GM23338 (cell line): Measurements from ENCODE around the gene SCYGR1. TPM values are rescaled to one million over a fixed set of nuclear protein-coding genes. Genes with fewer than 3 reads are reported as not detected.
A peak's percentile ranks its signal among the peaks of the same experiment; 100 is the strongest.

Experiments used
- ATAC-seq: fragments of 200-7000 bp; cut with Tn5 transposase; 3 replicates; pipeline ENCODE4 v1.9.1; 2020
- DNase-seq: peaks from one replicate; pipeline ENCODE4 v3.0.0-alpha.2; 2015; ENCODE audit warnings: low spot score
- H2AFZ ChIP-seq: fragments of 200-600 bp; sonication (generic); 2 replicates; pipeline ENCODE4 v1.8.0; 2016; ENCODE audit warnings: antibody characterized with exemption, mild to moderate bottlenecking, moderate library complexity
- H3F3A ChIP-seq: fragments of 200-600 bp; sonication (generic); replicated peaks from 2 replicates; pipeline ENCODE4 v1.8.0; 2017; ENCODE audit warnings: antibody characterized with exemption, mixed run types, low read depth
- H3K27ac ChIP-seq: fragments of 200-600 bp; sonication (generic); 2 replicates; pipeline ENCODE4 v1.6.1; 2016; ENCODE audit warnings: low read depth
- H3K27me3 ChIP-seq: fragments of 200-600 bp; sonication (generic); 2 replicates; pipeline ENCODE4 v1.8.0; 2016; ENCODE audit warnings: mild to moderate bottlenecking, mixed run types, moderate library complexity; ENCODE audit not compliant: insufficient read depth
- H3K36me3 ChIP-seq: fragments of 200-600 bp; sonication (generic); 2 replicates; pipeline ENCODE4 v1.8.0; 2016; ENCODE audit warnings: mild to moderate bottlenecking; ENCODE audit not compliant: insufficient read depth
- H3K4me1 ChIP-seq: fragments of 200-600 bp; sonication (generic); 2 replicates; pipeline ENCODE4 v1.8.0; 2016; ENCODE audit warnings: mild to moderate bottlenecking, moderate library complexity; ENCODE audit not compliant: insufficient read depth
- H3K4me2 ChIP-seq: fragments of 200-600 bp; sonication (generic); 2 replicates; pipeline ENCODE4 v1.7.1; 2017; ENCODE audit warnings: mixed run types
- H3K4me3 ChIP-seq: fragments of 200-600 bp; sonication (generic); 2 replicates; pipeline ENCODE4 v1.6.1; 2016; ENCODE audit warnings: mixed run types
- H3K79me2 ChIP-seq: fragments of 200-600 bp; sonication (generic); replicated peaks from 2 replicates; pipeline ENCODE4 v1.8.0; 2017; ENCODE audit warnings: mild to moderate bottlenecking; ENCODE audit not compliant: insufficient read depth
- H3K9me2 ChIP-seq: fragments of 200-600 bp; sonication (generic); 2 replicates; pipeline ENCODE4 v1.8.0; 2017; ENCODE audit not compliant: insufficient read depth
- H4K20me1 ChIP-seq: fragments of 200-600 bp; sonication (generic); replicated peaks from 2 replicates; pipeline ENCODE4 v1.8.0; 2017; ENCODE audit warnings: mild to moderate bottlenecking; ENCODE audit not compliant: insufficient read depth
- H3K27ac Mint-ChIP-seq: 2 replicates; pipeline ENCODE4 v1.8.0; 2020; ENCODE audit warnings: inconsistent platforms, mild to moderate bottlenecking, moderate library complexity, mixed read lengths
- H3K27me3 Mint-ChIP-seq: 3 replicates; pipeline ENCODE4 v1.8.0; 2022; ENCODE audit warnings: low read depth, mild to moderate bottlenecking, moderate library complexity, mixed read lengths, inconsistent platforms; ENCODE audit not compliant: insufficient read depth, poor library complexity
- H3K36me3 Mint-ChIP-seq: 3 replicates; pipeline ENCODE4 v1.8.0; 2021; ENCODE audit warnings: low read depth, mild to moderate bottlenecking, inconsistent platforms, moderate library complexity, mixed read lengths
- H3K4me1 Mint-ChIP-seq: 3 replicates; pipeline ENCODE4 v1.8.0; 2020; ENCODE audit warnings: mild to moderate bottlenecking, inconsistent platforms, mixed read lengths
- H3K4me3 Mint-ChIP-seq: 3 replicates; pipeline ENCODE4 v1.8.0; 2021; ENCODE audit warnings: moderate library complexity, mild to moderate bottlenecking, inconsistent platforms, mixed read lengths
- H3K9me3 Mint-ChIP-seq: 3 replicates; pipeline ENCODE4 v1.8.0; 2020; ENCODE audit warnings: moderate library complexity, mild to moderate bottlenecking, inconsistent platforms, mixed read lengths
- EZH2 ChIP-seq: fragments of 200-600 bp; sonication (generic); IDR thresholded peaks from one replicate; pipeline ENCODE4 v1.8.0; 2017; ENCODE audit warnings: antibody characterized with exemption, mild to moderate bottlenecking, low read depth; ENCODE audit not compliant: unreplicated experiment
- EZH2phosphoT487 ChIP-seq: fragments of 200-600 bp; sonication (generic); IDR thresholded peaks from one replicate; pipeline ENCODE4 v1.8.1; 2018; ENCODE audit warnings: antibody characterized with exemption; ENCODE audit not compliant: unreplicated experiment
- JUNB ChIP-seq: IDR thresholded peaks from one replicate; pipeline ENCODE4 v1.6.1; 2016; ENCODE audit warnings: antibody characterized with exemption; ENCODE audit not compliant: unreplicated experiment
- NANOG ChIP-seq: IDR thresholded peaks from 2 replicates; pipeline ENCODE4 v1.6.1; 2016; ENCODE audit warnings: antibody characterized with exemption, borderline replicate concordance
- POLR2AphosphoS5 ChIP-seq: IDR thresholded peaks from 2 replicates; pipeline ENCODE4 v1.6.1; 2016; ENCODE audit warnings: antibody characterized with exemption, low read depth
- STAT1 ChIP-seq: IDR thresholded peaks from one replicate; pipeline ENCODE4 v1.6.1; 2016; ENCODE audit warnings: antibody characterized with exemption; ENCODE audit not compliant: unreplicated experiment
- ZNF114 ChIP-seq: fragments of 250-450 bp; sonication (Bioruptor Pico); IDR thresholded peaks from 2 replicates; pipeline ENCODE4 v1.5.0; 2020; ENCODE audit warnings: mild to moderate bottlenecking, moderate library complexity
- ZNF331 ChIP-seq: fragments of 250-450 bp; sonication (Bioruptor Pico); IDR thresholded peaks from 2 replicates; pipeline ENCODE4 v1.5.0; 2020; ENCODE audit warnings: low read depth, mild to moderate bottlenecking, moderate library complexity
- polyA plus RNA-seq: library from polyadenylated mRNA; unstranded; fragments of >200 nt; fragmentation: Nextera tagmentation; extraction: Ambion mirVana; gene quantifications from 2 replicates; pipeline ENCODE4 v1.2.1, GENCODE V29; 2016
- total RNA-seq: library from RNA; depleted of rRNA; stranded (reverse); fragments of >200 nt; shearing (Covaris generic); gene quantifications from 2 replicates; pipeline ENCODE4 v1.2.3, GENCODE V29; 2014
- TF ChIP-seq, protein P1 (sequence below): fragments of 250-450 bp; sonication (Bioruptor Pico); IDR thresholded peaks from 2 replicates; pipeline ENCODE4 v1.5.0; 2020; ENCODE audit warnings: mild to moderate bottlenecking, moderate library complexity
- TF ChIP-seq, protein P2 (sequence below): IDR thresholded peaks from 2 replicates; pipeline ENCODE4 v1.6.1; 2016; ENCODE audit warnings: antibody characterized with exemption
- TF ChIP-seq, protein P3 (sequence below): IDR thresholded peaks from one replicate; pipeline ENCODE4 v1.6.1; 2018; ENCODE audit warnings: antibody characterized with exemption; ENCODE audit not compliant: unreplicated experiment

The SCYGR1 gene
- total and polyA plus RNA-seq, 2 experiments from 2014 or later = not detected

DNA sequence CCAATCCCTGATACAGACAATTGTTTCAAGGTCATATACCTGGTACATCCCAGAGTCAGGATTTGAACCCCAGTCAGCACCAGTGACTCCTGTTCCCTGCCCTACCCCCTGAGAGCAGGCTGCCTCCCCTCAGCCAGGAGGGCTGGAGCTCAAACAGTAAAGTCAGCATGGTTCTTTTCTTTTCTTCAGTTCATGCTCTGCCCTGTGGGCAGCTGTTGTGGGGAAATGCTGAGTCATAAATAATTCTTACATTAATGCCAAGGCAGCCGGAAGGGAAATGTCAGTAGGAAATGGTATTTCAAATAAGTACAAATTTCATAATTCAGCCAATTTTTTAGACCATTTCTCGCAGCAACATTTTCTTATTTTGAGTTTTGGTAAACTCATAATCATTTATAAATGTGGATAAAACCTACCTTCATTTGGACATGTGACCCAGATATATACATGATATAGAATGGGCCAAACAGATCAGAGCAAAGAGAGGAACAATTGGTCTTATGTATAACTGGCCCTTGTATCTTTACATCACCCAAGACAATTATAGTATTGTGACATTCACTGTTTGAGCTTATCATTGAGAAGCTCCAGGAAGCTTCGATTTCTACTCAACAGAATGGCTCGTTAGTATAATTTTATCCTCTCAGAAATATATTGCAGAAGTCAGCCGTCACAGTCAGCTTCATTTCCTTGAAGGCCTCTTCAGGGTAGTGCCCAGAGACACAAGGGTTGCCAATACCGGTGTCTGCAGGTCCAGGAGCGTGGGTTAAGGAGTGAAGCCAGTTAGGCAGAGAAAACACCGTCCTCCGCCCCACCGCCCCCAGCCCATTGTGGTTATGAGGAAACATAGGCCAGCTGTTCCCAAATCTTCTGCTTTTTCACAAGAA lies 28.0 kb upstream of the SCYGR1 start:
- TF ChIP-seq POLR2AphosphoS5 (no peak), ZNF114 (CRISPR knock-in tag) (no peak), STAT1 (no peak)
- Mint-ChIP-seq H3K9me3 (no peaks in the 10 kb centered on the region), H3K4me1 (peaks cover 5% of the 10 kb centered on the region), H3K36me3 (no peaks in the 10 kb centered on the region), H3K27ac (no peak overlapping the region), H3K27me3 (no peaks in the 10 kb centered on the region), H3K4me3 (no peak overlapping the region)
- no peak for DNase-seq
- peak; percentile 53 for ATAC-seq
- H4K20me1 ChIP-seq = no peaks in the 10 kb centered on the region
- H3K36me3 ChIP-seq = no peaks in the 10 kb centered on the region
- no peaks in the 10 kb centered on the region for H3K4me1 ChIP-seq
- no peak overlapping the region for H2AFZ ChIP-seq
- H3K79me2 ChIP-seq = no peaks in the 10 kb centered on the region
- no peaks in the 10 kb centered on the region for H3F3A ChIP-seq
- H3K27me3 ChIP-seq = no peaks in the 10 kb centered on the region
- no peak overlapping the region for H3K27ac ChIP-seq
- H3K4me2 ChIP-seq = no peak overlapping the region
- H3K4me3 ChIP-seq = no peak overlapping the region
- no peaks in the 10 kb centered on the region for H3K9me2 ChIP-seq

DNA sequence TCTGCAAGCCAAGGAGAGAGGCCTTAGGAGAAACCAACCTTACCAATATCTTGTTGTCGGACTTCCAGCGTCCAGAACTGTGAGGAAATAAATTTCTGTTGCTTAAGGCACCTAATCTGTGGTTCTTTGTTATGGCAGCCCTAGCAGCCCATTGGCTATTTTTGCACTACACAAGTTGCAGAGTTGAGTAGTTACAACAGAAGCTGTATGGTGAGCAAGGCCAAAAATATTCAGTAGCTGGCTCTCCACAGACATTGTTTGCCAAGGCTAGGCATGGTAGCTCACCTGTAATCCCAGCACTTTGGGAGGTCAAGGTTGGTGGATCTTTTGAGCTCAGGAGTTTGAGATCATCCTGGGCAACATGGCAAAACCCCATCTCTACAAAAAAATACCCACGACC lies 27.1 kb upstream of the SCYGR1 start:
- Mint-ChIP-seq H3K27ac (no peak overlapping the region), H3K36me3 (no peaks in the 10 kb centered on the region), H3K4me3 (no peak overlapping the region), H3K9me3 (no peaks in the 10 kb centered on the region), H3K4me1 (peaks cover 5% of the 10 kb centered on the region; the same call in 2 of the 3 replicates), H3K27me3 (no peaks in the 10 kb centered on the region)
- no peak for ATAC-seq
- 0 out of 2 replicates have a peak overlapping the region, but pooled peaks have one; percentile 5 for H2AFZ ChIP-seq
- H3K79me2 ChIP-seq = no peaks in the 10 kb centered on the region
- H3K4me1 ChIP-seq = no peaks in the 10 kb centered on the region
- no peak for DNase-seq
- H3K4me3 ChIP-seq = no peak overlapping the region
- H3K27me3 ChIP-seq = no peaks in the 10 kb centered on the region
- H3K27ac ChIP-seq = no peak overlapping the region
- H3K9me2 ChIP-seq = no peaks in the 10 kb centered on the region
- no peaks in the 10 kb centered on the region for H4K20me1 ChIP-seq
- H3K4me2 ChIP-seq = no peak overlapping the region
- H3F3A ChIP-seq = no peaks in the 10 kb centered on the region
- no peaks in the 10 kb centered on the region for H3K36me3 ChIP-seq
- TF ChIP-seq EZH2phosphoT487 = no peak
- TF ChIP-seq, protein P1, sequence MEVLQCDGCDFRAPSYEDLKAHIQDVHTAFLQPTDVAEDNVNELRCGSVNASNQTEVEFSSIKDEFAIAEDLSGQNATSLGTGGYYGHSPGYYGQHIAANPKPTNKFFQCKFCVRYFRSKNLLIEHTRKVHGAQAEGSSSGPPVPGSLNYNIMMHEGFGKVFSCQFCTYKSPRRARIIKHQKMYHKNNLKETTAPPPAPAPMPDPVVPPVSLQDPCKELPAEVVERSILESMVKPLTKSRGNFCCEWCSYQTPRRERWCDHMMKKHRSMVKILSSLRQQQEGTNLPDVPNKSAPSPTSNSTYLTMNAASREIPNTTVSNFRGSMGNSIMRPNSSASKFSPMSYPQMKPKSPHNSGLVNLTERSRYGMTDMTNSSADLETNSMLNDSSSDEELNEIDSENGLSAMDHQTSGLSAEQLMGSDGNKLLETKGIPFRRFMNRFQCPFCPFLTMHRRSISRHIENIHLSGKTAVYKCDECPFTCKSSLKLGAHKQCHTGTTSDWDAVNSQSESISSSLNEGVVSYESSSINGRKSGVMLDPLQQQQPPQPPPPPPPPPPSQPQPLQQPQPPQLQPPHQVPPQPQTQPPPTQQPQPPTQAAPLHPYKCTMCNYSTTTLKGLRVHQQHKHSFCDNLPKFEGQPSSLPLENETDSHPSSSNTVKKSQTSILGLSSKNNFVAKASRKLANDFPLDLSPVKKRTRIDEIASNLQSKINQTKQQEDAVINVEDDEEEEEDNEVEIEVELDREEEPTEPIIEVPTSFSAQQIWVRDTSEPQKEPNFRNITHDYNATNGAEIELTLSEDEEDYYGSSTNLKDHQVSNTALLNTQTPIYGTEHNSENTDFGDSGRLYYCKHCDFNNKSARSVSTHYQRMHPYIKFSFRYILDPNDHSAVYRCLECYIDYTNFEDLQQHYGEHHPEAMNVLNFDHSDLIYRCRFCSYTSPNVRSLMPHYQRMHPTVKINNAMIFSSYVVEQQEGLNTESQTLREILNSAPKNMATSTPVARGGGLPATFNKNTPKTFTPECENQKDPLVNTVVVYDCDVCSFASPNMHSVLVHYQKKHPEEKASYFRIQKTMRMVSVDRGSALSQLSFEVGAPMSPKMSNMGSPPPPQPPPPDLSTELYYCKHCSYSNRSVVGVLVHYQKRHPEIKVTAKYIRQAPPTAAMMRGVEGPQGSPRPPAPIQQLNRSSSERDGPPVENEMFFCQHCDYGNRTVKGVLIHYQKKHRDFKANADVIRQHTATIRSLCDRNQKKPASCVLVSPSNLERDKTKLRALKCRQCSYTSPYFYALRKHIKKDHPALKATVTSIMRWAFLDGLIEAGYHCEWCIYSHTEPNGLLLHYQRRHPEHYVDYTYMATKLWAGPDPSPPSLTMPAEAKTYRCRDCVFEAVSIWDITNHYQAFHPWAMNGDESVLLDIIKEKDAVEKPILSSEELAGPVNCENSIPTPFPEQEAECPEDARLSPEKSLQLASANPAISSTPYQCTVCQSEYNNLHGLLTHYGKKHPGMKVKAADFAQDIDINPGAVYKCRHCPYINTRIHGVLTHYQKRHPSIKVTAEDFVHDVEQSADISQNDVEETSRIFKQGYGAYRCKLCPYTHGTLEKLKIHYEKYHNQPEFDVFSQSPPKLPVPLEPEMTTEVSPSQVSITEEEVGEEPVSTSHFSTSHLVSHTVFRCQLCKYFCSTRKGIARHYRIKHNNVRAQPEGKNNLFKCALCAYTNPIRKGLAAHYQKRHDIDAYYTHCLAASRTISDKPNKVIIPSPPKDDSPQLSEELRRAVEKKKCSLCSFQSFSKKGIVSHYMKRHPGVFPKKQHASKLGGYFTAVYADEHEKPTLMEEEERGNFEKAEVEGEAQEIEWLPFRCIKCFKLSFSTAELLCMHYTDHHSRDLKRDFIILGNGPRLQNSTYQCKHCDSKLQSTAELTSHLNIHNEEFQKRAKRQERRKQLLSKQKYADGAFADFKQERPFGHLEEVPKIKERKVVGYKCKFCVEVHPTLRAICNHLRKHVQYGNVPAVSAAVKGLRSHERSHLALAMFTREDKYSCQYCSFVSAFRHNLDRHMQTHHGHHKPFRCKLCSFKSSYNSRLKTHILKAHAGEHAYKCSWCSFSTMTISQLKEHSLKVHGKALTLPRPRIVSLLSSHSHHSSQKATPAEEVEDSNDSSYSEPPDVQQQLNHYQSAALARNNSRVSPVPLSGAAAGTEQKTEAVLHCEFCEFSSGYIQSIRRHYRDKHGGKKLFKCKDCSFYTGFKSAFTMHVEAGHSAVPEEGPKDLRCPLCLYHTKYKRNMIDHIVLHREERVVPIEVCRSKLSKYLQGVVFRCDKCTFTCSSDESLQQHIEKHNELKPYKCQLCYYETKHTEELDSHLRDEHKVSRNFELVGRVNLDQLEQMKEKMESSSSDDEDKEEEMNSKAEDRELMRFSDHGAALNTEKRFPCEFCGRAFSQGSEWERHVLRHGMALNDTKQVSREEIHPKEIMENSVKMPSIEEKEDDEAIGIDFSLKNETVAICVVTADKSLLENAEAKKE = no peak
- TF ChIP-seq, protein P2, sequence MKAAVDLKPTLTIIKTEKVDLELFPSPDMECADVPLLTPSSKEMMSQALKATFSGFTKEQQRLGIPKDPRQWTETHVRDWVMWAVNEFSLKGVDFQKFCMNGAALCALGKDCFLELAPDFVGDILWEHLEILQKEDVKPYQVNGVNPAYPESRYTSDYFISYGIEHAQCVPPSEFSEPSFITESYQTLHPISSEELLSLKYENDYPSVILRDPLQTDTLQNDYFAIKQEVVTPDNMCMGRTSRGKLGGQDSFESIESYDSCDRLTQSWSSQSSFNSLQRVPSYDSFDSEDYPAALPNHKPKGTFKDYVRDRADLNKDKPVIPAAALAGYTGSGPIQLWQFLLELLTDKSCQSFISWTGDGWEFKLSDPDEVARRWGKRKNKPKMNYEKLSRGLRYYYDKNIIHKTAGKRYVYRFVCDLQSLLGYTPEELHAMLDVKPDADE = no peak
- no peak for TF ChIP-seq ZNF114 (CRISPR knock-in tag)
- TF ChIP-seq, protein P3, sequence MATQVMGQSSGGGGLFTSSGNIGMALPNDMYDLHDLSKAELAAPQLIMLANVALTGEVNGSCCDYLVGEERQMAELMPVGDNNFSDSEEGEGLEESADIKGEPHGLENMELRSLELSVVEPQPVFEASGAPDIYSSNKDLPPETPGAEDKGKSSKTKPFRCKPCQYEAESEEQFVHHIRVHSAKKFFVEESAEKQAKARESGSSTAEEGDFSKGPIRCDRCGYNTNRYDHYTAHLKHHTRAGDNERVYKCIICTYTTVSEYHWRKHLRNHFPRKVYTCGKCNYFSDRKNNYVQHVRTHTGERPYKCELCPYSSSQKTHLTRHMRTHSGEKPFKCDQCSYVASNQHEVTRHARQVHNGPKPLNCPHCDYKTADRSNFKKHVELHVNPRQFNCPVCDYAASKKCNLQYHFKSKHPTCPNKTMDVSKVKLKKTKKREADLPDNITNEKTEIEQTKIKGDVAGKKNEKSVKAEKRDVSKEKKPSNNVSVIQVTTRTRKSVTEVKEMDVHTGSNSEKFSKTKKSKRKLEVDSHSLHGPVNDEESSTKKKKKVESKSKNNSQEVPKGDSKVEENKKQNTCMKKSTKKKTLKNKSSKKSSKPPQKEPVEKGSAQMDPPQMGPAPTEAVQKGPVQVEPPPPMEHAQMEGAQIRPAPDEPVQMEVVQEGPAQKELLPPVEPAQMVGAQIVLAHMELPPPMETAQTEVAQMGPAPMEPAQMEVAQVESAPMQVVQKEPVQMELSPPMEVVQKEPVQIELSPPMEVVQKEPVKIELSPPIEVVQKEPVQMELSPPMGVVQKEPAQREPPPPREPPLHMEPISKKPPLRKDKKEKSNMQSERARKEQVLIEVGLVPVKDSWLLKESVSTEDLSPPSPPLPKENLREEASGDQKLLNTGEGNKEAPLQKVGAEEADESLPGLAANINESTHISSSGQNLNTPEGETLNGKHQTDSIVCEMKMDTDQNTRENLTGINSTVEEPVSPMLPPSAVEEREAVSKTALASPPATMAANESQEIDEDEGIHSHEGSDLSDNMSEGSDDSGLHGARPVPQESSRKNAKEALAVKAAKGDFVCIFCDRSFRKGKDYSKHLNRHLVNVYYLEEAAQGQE = no peak
- TF ChIP-seq EZH2 = no peak
- no peak for TF ChIP-seq NANOG
- no peak for TF ChIP-seq JUNB
- no peak for TF ChIP-seq ZNF331
